HPDE6-E6E7 (cell line): ENCODE measurements around the gene TGFB1I1.
A peak's percentile ranks its signal among the peaks of the same experiment; 100 is the strongest.
"Not testable (repeated sequence)": the region's sequence is repeated elsewhere in the genome, so short reads cannot be mapped to it uniquely, and the experiment has no call there.

Source experiments
- DNase-seq: peaks from one replicate; pipeline ENCODE4 v3.0.0; 2011; ENCODE audit warnings: missing footprints; ENCODE audit errors: extremely low spot score

The TGFB1I1 gene

GRCh38 chr16:31471241-31471874, 594 bp upstream of the TGFB1I1 start:
- DNase-seq: no peak

GRCh38 chr16:31472709-31473203, 804 bp downstream of the TGFB1I1 start:
- DNase-seq: peak; percentile 69

- no peak for DNase-seq
Measured at GRCh38 chr16:31473264-31473984, 1.5 kb downstream of the TGFB1I1 start.

- DNase-seq: no peak
Measured at GRCh38 chr16:31474173-31474714, 2.3 kb downstream of the TGFB1I1 start.

- no peak for DNase-seq
Measured at GRCh38 chr16:31474773-31475738, 3.1 kb downstream of the TGFB1I1 start.

GRCh38 chr16:31475946-31476302, 4.0 kb downstream of the TGFB1I1 start:
- no peak for DNase-seq

- DNase-seq: no peak
Measured at GRCh38 chr16:31476303-31477219, 4.6 kb downstream of the TGFB1I1 start.

- DNase-seq: no peak
Measured at GRCh38 chr16:31477220-31478216, 5.6 kb downstream of the TGFB1I1 start.

GRCh38 chr16:31478956-31479355, 7.0 kb downstream of the TGFB1I1 start:
- no peak for DNase-seq

- no peak for DNase-seq
Measured at GRCh38 chr16:31479751-31480150, 7.8 kb downstream of the TGFB1I1 start.

GRCh38 chr16:31480851-31481536, 9.0 kb downstream of the TGFB1I1 start:
- DNase-seq: no peak

- DNase-seq: no peak
Measured at GRCh38 chr16:31483081-31483480, 11.1 kb downstream of the TGFB1I1 start, which contains the start of gene SLC5A2. SLC5A2 (plus strand) TSS chr16:31483123; CDS start chr16:31483137, 14 bp downstream.

- not testable (repeated sequence) for DNase-seq
Measured at GRCh38 chr16:31484048-31484447, 12.1 kb downstream of the TGFB1I1 start.

GRCh38 chr16:31484491-31485171, 12.7 kb downstream of the TGFB1I1 start:
- no peak for DNase-seq

- no peak for DNase-seq
Measured at GRCh38 chr16:31485571-31485970, 13.6 kb downstream of the TGFB1I1 start.

GRCh38 chr16:31486045-31486444, 14.1 kb downstream of the TGFB1I1 start:
- DNase-seq: no peak

- DNase-seq: no peak
Measured at GRCh38 chr16:31487071-31487719, 15.2 kb downstream of the TGFB1I1 start.
